Heart left ventricle (tissue), 16 donors: ENCODE measurements around the gene FZD10. TPM values are rescaled to one million over a fixed set of nuclear protein-coding genes. Genes with fewer than 3 reads are reported as not detected.

Experiments
- ATAC-seq, 4 donors: fragments of 200-7000 bp; cut with Tn5 transposase; one replicate each; pipeline ENCODE4 v1.9.1; 2020 to 2022; ENCODE audit warnings: moderate library complexity in 4 of 4, mild to moderate bottlenecking in 3 of 4, moderate number of reproducible peaks in 1 of 4
- DNase-seq, 5 donors: peaks; one replicate each; pipeline ENCODE4 v3.0.0-alpha.2; 2020
- H3K27ac ChIP-seq, 12 donors: fragments of 200-600 bp; sonication (generic) in 4 of 12; one replicate each; pipeline versions ENCODE4 v1.5.0 to v1.8.0; 2016 to 2022; ENCODE audit warnings: mild to moderate bottlenecking in 2 of 12
- H3K27me3 ChIP-seq, 9 donors: fragments of 200-600 bp; sonication (generic) in 2 of 9; one replicate each; pipeline versions ENCODE4 v1.5.1 to v1.8.0; 2016 to 2022; ENCODE audit warnings: mild to moderate bottlenecking in 3 of 9
- H3K36me3 ChIP-seq, 9 donors: fragments of 200-600 bp; sonication (generic) in 2 of 9; one replicate each; pipeline versions ENCODE4 v1.5.0 to v1.8.0; 2018 to 2022; ENCODE audit warnings: mild to moderate bottlenecking in 2 of 9
- H3K4me1 ChIP-seq, 12 donors: fragments of 200-600 bp; sonication (generic) in 4 of 12; one replicate each; pipeline versions ENCODE4 v1.5.0 to v1.8.0; 2016 to 2022; ENCODE audit warnings: mild to moderate bottlenecking in 3 of 12
- H3K4me3 ChIP-seq, 12 donors: fragments of 200-600 bp; sonication (generic) in 4 of 12; one replicate each; pipeline versions ENCODE4 v1.5.0 to v1.8.0; 2017 to 2022; ENCODE audit warnings: mild to moderate bottlenecking in 9 of 12, moderate library complexity in 4 of 12
- H3K9me3 ChIP-seq, 12 donors: fragments of 200-600 bp; sonication (generic) in 4 of 12; one replicate each; pipeline versions ENCODE4 v1.5.0 to v1.8.0; 2016 to 2022; ENCODE audit warnings: mild to moderate bottlenecking in 1 of 12
- POLR2A ChIP-seq, 2 donors: fragments of 450-650 bp; IDR thresholded peaks; one replicate each; pipeline ENCODE4 v1.6.1; 2017; ENCODE audit warnings: antibody characterized with exemption in 2 of 2, mild to moderate bottlenecking in 2 of 2, moderate library complexity in 2 of 2
- WGBS, 4 donors: extraction: QIAGEN DNeasy Blood & Tissue Kit in 2 of 4; methylation state at CpG; one replicate each; pipeline versions ENCODE4 v1.1.5 to v1.1.7; 2013 to 2018; 5-methylcytosine and 5-hydroxymethylcytosine counted together
- intact Hi-C, 10 donors: fragments of 100-400 bp; cut with DNase I; formaldehyde crosslinking; loops; one replicate each; pipeline versions ENCODE4 v1.11.1 to v1.14.2; 2022
- polyA plus RNA-seq, 2 donors: library from polyadenylated mRNA; stranded (reverse); fragments of 200-250 nt; gene quantifications; one replicate each; pipeline ENCODE4 v1.2.3, GENCODE V29; 2013
- total RNA-seq, 9 donors: library from RNA; depleted of rRNA in 2 of 9; stranded (reverse); fragments of >200 nt in 2 of 9; fragmentation: NEBNext Ultra II Directional in 3 of 9; extraction: Animal tissue kit (Norgen Biotek cat#: 25700) in 3 of 9; gene quantifications; one replicate each; pipeline versions ENCODE4 v1.1.0 to v1.2.4, GENCODE V29; 2016 to 2023
- TF ChIP-seq, protein P1 (sequence below), 12 donors: fragments of 200-600 bp; sonication (generic) in 4 of 12; IDR thresholded peaks; one replicate each; pipeline versions ENCODE4 v1.5.0 to v1.8.0; 2018 to 2022; ENCODE audit warnings: antibody characterized with exemption in 12 of 12, mild to moderate bottlenecking in 5 of 12
- donor health status: ischemic (EF 13 %, LVEDD 7.1; RV severe dilation, severe dysfunction).
- donor health status: healthy with polysubstance abuse.
- donor health status: DM: no; HTN: yes; CAD: no.
- donor health status: DM: no; HTN: no; CAD: no.
- donor health status: ischemic (EF 25% LVEDD 6.9; RV normal size, moderate dysfunction).
- donor health status: ischemic (EF 25% LVEDD 5.7; RV mildly dilated, moderate dysfunction).
- donor health status: healthy.
- donor health status: DM: yes; HTN: yes; CAD: no.
- donor health status: ischemic (EF 35%, LVEDD 5.7; RV mildly dilated, moderate dysfunction).
- donor health status: nonischemic (EF 11% LVEDD 7.7; RV severe dilation, severe dysfunction).
- donor health status: DM: yes; HTN: yes; CAD: no.
- donor health status: PGD.
- donor health status: ischemic (EF 29% LVEDD 5.4; RV normal size, mild dysfunction).
- donor health status: nonischemic (EF 23%, LVEDD 6.1; RV moderate dilation, normal function).

Gene FZD10
- total and polyA plus RNA-seq, 11 donors, result 0.06 to 0.23 (median 0.10) TPM; not detected in 3

GRCh38 chr12:130117233-130117632 is 45.0 kb upstream of the FZD10 start:
- ATAC-seq (no peak), DNase-seq (no peak)
- TF ChIP-seq, protein P1, sequence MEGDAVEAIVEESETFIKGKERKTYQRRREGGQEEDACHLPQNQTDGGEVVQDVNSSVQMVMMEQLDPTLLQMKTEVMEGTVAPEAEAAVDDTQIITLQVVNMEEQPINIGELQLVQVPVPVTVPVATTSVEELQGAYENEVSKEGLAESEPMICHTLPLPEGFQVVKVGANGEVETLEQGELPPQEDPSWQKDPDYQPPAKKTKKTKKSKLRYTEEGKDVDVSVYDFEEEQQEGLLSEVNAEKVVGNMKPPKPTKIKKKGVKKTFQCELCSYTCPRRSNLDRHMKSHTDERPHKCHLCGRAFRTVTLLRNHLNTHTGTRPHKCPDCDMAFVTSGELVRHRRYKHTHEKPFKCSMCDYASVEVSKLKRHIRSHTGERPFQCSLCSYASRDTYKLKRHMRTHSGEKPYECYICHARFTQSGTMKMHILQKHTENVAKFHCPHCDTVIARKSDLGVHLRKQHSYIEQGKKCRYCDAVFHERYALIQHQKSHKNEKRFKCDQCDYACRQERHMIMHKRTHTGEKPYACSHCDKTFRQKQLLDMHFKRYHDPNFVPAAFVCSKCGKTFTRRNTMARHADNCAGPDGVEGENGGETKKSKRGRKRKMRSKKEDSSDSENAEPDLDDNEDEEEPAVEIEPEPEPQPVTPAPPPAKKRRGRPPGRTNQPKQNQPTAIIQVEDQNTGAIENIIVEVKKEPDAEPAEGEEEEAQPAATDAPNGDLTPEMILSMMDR (IDR thresholded peaks at IDR 0.05), result no peak
- TF ChIP-seq POLR2A (IDR thresholded peaks at IDR 0.05), result no peak
- no peaks in the 10 kb centered on the region for H3K36me3 ChIP-seq
- no peaks in the 10 kb centered on the region for H3K9me3 ChIP-seq
- H3K4me3 ChIP-seq, result no peak overlapping the region
- peak overlapping the region in 1 of 12 donors; percentile 22 for H3K27ac ChIP-seq
- intact Hi-C loops, result no loop called here
- H3K27me3 ChIP-seq, result peaks cover 0 to 25% (median 0%) of the 10 kb centered on the region in 9 donors
- 47 to 65% (median 53%) methylated on average over 7 of the region's 7 CpGs for WGBS, 4 donors
- H3K4me1 ChIP-seq, result peaks cover 0 to 6% (median 0%) of the 10 kb centered on the region in 12 donors

DNA sequence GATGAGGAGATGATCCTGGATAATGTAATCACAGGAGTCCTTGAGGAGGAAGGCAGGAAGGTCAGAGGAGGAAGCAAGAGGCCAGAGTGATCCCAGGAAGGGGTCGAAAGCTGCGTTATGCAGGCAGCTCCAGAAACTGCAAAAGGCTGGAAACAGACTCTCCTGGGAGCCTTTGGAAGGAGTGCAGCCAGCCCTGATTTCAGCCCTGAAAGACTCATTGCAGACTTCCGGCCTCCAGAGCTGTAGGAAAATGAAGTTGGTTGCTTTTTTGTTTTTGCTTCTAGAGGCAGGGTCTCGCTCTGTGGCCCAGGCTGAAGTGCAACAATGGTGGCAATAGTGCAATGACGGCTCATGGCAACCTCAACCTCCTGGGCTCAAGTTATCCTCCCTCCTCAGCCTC is 44.6 kb upstream of the FZD10 start:
- H3K36me3 ChIP-seq, result no peaks in the 10 kb centered on the region
- 44 to 51% (median 49%) methylated on average over 5 of the region's 5 CpGs for WGBS, 4 donors
- peak in 2 of 4 donors; percentile 33 to 44 for ATAC-seq
- H3K4me3 ChIP-seq, result no peak overlapping the region
- no peak for TF ChIP-seq POLR2A (IDR thresholded peaks at IDR 0.05)
- TF ChIP-seq, protein P1 (IDR thresholded peaks at IDR 0.05), result no peak
- no peaks in the 10 kb centered on the region for H3K9me3 ChIP-seq
- DNase-seq, result peak in 2 of 5 donors; percentile 34 to 46
- intact Hi-C loops, result no loop called here
- H3K27me3 ChIP-seq, result peaks cover 0 to 21% (median 0%) of the 10 kb centered on the region in 9 donors
- H3K4me1 ChIP-seq, result peaks cover 0 to 6% (median 0%) of the 10 kb centered on the region in 12 donors
- no peak overlapping the region for H3K27ac ChIP-seq

- Histone ChIP-seq H3K27ac (no peak overlapping the region), H3K27me3 (peaks cover 0 to 16% (median 0%) of the 10 kb centered on the region in 9 donors), H3K4me1 (peaks cover 0 to 6% (median 0%) of the 10 kb centered on the region in 12 donors), H3K9me3 (no peaks in the 10 kb centered on the region), H3K36me3 (no peaks in the 10 kb centered on the region), H3K4me3 (no peak overlapping the region)
- DNase-seq, result no peak
- TF ChIP-seq, protein P1 (IDR thresholded peaks at IDR 0.05), result no peak
- no peak for TF ChIP-seq POLR2A (IDR thresholded peaks at IDR 0.05)
- 70 to 86% (median 84%) methylated on average over 5 to 6 of the region's 6 CpGs for WGBS, 4 donors
- intact Hi-C loops, result no loop called here
- ATAC-seq, result no peak
Observed at GRCh38 chr12:130118181-130118580, 44.1 kb upstream of the FZD10 start.

- no peaks in the 10 kb centered on the region for H3K9me3 ChIP-seq
- DNase-seq (no peak), ATAC-seq (no peak)
- H3K4me1 ChIP-seq, result peaks cover 0 to 6% (median 0%) of the 10 kb centered on the region in 12 donors
- no peaks in the 10 kb centered on the region for H3K36me3 ChIP-seq
- H3K27ac ChIP-seq, result no peak overlapping the region
- TF ChIP-seq POLR2A (IDR thresholded peaks at IDR 0.05), result no peak
- TF ChIP-seq, protein P1 (IDR thresholded peaks at IDR 0.05), result no peak
- H3K4me3 ChIP-seq, result no peak overlapping the region
- intact Hi-C loops, result no loop called here
- H3K27me3 ChIP-seq, result peaks cover 0 to 10% (median 0%) of the 10 kb centered on the region in 9 donors
- WGBS, 4 donors, result 83 to 91% (median 90%) methylated on average over 19 to 27 of the region's 27 CpGs
Observed at GRCh38 chr12:130119241-130119861, 42.9 kb upstream of the FZD10 start.
